ENCODE results near the gene MYH3.
A peak's percentile ranks its signal among the peaks of the same experiment; 100 is the strongest.
"Not testable (repeated sequence)": the region's sequence is repeated elsewhere in the genome, so short reads cannot be mapped to it uniquely, and the experiment has no call there.

MYH3 gene

GRCh38 chr17:10657148-10657547 is at the start of gene MYH3:
Gene MYH3 (minus strand): TSS chr17:10657309. CDS start chr17:10655064, 2,245 bp downstream.
- no peak for DNase-seq (ENCODE audit: low read depth)

- DNase-seq (ENCODE audit: low read depth): no peak
Observed at GRCh38 chr17:10705727-10706126, 48.6 kb upstream of the MYH3 start.

- no peak for DNase-seq (ENCODE audit: low read depth)
Observed at GRCh38 chr17:10702574-10702973, 45.5 kb upstream of the MYH3 start.

- DNase-seq (ENCODE audit: low read depth): no peak
Observed at GRCh38 chr17:10699856-10700255, 42.7 kb upstream of the MYH3 start.

- no peak for DNase-seq (ENCODE audit: low read depth)
Observed at GRCh38 chr17:10698096-10698818, 41.1 kb upstream of the MYH3 start.

GRCh38 chr17:10697092-10698081 is 40.3 kb upstream of the MYH3 start, which contains the start of the genes ADPRM and SCO1:
Gene ADPRM (plus strand): TSS chr17:10697594. CDS start chr17:10704927, 7,333 bp downstream.
Gene SCO1 (minus strand): TSS chr17:10697533. CDS start chr17:10697507, 26 bp downstream.
- DNase-seq (ENCODE audit: low read depth): peak; percentile 86

- DNase-seq (ENCODE audit: low read depth): not testable (repeated sequence)
Observed at GRCh38 chr17:10695875-10696407, 38.8 kb upstream of the MYH3 start.

GRCh38 chr17:10687499-10687898 is 30.4 kb upstream of the MYH3 start:
- DNase-seq (ENCODE audit: low read depth): no peak

GRCh38 chr17:10683853-10684252 is 26.7 kb upstream of the MYH3 start:
- DNase-seq (ENCODE audit: low read depth): peak; percentile 21

GRCh38 chr17:10681866-10682446 is 24.8 kb upstream of the MYH3 start:
- DNase-seq (ENCODE audit: low read depth): no peak

GRCh38 chr17:10674704-10675103 is 17.6 kb upstream of the MYH3 start:
- no peak for DNase-seq (ENCODE audit: low read depth)

GRCh38 chr17:10673312-10673711 is 16.2 kb upstream of the MYH3 start:
- DNase-seq (ENCODE audit: low read depth): no peak

GRCh38 chr17:10668775-10669174 is 11.7 kb upstream of the MYH3 start:
- DNase-seq (ENCODE audit: low read depth): no peak

- DNase-seq (ENCODE audit: low read depth): no peak
Observed at GRCh38 chr17:10666906-10667305, 9.8 kb upstream of the MYH3 start.

- DNase-seq (ENCODE audit: low read depth): no peak
Observed at GRCh38 chr17:10664571-10664970, 7.5 kb upstream of the MYH3 start.

- DNase-seq (ENCODE audit: low read depth): no peak
Observed at GRCh38 chr17:10663231-10663630, 6.1 kb upstream of the MYH3 start.

GRCh38 chr17:10661437-10661836 is 4.3 kb upstream of the MYH3 start:
- DNase-seq (ENCODE audit: low read depth): no peak

GRCh38 chr17:10657879-10658278 is 770 bp upstream of the MYH3 start:
- DNase-seq (ENCODE audit: low read depth): no peak

- no peak for DNase-seq (ENCODE audit: low read depth)
Observed at GRCh38 chr17:10653987-10654386, 3.1 kb downstream of the MYH3 start.

GRCh38 chr17:10652984-10653659 is 4.0 kb downstream of the MYH3 start:
- DNase-seq (ENCODE audit: low read depth): no peak

GRCh38 chr17:10651927-10652326 is 5.2 kb downstream of the MYH3 start:
- no peak for DNase-seq (ENCODE audit: low read depth)

- DNase-seq (ENCODE audit: low read depth): no peak
Observed at GRCh38 chr17:10649602-10650001, 7.5 kb downstream of the MYH3 start.

Data from fibroblast of the conjunctiva (primary cell).